ENCODE results near the gene NFE2. TPM values are rescaled to one million over a fixed set of nuclear protein-coding genes. Genes with fewer than 3 reads are reported as not detected.

Gene NFE2
- total RNA-seq, 1 donor from 2014 or later = 4.9 TPM

GRCh38 chr12:54306925-54307741 lies 6.3 kb upstream of the NFE2 start:
- peak; percentile 93 for DNase-seq (ENCODE audit: low spot score)

- DNase-seq (ENCODE audit: low spot score) = peak; percentile 91
Measured at GRCh38 chr12:54304187-54304810, 3.5 kb upstream of the NFE2 start.

DNA sequence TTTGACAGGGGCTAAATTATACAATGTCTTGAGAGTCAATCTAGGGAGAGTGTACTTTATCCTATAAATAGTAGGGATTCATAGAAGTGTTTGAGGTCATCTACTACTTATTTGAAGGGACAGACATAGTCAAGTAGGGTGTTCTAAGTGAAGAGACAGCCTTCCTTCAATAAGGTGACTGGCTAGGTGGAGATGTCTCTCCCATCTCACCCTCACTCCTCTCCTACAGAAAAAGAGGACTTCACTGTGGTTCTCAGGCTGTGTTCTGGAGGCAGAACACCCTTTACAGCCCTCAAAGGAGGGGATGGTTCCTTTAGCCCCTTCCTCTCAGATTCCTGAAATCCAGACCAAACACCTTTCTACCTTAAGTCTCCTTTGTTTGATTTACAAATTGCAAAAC lies 2.8 kb upstream of the NFE2 start:
- DNase-seq (ENCODE audit: low spot score) = no peak

DNA sequence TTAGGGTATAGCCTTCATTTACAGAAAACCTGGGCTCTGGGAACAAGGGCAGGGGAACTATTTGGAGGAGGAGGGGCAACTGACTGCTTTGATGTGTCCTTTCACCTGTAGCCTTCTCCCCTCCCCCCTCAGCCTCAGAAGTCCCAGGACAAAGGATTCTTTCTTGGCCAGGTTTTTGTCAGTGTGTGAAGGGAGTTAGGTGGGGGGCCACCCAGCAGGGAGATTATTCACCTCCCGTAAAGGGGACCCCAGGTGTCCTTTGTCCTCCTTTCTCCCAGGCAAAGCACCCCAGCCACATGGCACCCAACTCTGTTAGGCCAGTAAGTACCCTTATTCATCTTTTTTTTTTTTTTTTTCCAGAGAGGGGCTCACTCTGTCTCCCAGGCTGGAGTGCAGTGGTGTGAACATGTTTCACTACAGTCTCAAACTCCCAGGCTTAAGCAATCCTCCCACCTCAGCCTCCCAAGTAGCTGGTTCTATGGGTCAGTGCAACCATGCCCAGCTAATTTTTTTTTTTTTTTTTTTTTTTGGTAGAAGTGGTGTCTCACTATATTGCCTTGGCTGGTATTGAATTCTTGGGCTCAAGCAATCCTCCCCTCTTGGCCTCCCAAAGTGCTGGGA lies 723 bp upstream of the NFE2 start:
- no peak for DNase-seq (ENCODE audit: low spot score)

DNA sequence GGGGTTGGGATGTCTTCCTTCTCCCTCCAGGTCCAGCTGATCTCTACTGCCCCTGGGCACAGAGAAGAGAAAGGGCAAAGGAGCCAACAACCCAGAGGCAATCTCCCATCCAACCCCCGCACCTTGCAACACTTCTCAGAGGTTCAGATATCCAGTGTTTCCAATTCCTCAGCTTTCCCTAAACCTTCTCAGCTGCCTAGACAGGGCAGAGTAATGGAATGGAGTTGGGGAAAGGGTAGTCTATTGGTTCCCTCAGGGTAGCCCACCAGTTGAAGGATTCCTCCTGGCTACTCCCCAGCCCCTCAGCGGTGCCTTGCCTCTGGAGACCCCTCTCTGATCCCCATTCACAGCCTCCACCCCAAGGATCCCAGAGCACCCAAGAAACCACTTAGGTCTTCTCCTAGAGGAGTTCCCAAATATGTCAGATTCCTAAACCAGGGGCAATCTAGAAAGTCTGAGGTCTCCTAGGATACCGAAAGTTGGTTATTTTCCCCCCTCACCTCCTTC lies 537 bp downstream of the NFE2 start:
- no peak for DNase-seq (ENCODE audit: low spot score)

GRCh38 chr12:54299515-54300224 lies 1.1 kb downstream of the NFE2 start:
- peak; percentile 9 for DNase-seq (ENCODE audit: low spot score)

- peak; percentile 37 for DNase-seq (ENCODE audit: low spot score)
Measured at GRCh38 chr12:54298904-54299303, 1.9 kb downstream of the NFE2 start.

- DNase-seq (ENCODE audit: low spot score) = peak; percentile 0
Measured at GRCh38 chr12:54296393-54297099, 4.3 kb downstream of the NFE2 start.

- peak; percentile 57 for DNase-seq (ENCODE audit: low spot score)
Measured at GRCh38 chr12:54294953-54295566, 5.8 kb downstream of the NFE2 start.

DNA sequence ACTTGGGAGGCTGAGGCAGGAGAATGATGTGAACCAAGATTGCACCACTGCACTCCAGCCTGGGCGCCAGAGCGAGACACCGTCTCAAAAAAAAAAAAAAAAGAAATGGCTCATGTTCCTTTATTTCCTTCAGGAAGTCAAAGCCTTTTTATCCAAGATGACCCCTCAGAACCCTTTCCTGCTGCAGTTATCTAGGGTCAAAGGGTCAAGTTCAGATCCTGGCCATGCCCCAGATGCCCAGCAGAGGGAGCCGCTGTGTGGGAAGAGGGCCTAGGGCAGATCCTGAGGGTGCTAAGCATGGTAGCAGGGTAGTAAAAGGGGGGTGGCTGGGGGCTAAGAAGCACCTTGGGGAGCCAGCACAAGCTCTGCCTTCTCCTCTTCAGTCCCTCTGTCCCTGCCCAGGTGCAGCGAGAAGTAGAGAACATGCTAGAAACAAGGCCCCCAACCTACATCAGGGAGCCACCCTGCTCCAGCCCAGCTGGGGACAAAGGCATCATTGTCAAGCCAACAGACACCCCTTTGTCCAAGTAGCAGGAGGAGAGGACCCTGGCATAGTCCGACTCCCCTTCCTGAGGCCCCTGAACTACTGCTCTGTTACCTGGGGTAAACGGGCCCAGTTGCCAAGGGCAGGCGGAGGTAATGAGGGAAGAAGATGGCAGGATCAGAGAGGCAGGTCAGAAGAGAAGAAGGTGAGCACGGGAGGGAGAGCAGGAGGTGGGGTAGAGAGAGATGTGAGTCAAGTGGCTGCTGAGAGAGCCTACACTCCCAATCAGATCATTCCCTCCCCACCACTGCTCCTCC lies 6.5 kb downstream of the NFE2 start:
- DNase-seq (ENCODE audit: low spot score) = peak; percentile 85

- DNase-seq (ENCODE audit: low spot score) = peak; percentile 64
Measured at GRCh38 chr12:54292931-54293241, 7.9 kb downstream of the NFE2 start.

DNA sequence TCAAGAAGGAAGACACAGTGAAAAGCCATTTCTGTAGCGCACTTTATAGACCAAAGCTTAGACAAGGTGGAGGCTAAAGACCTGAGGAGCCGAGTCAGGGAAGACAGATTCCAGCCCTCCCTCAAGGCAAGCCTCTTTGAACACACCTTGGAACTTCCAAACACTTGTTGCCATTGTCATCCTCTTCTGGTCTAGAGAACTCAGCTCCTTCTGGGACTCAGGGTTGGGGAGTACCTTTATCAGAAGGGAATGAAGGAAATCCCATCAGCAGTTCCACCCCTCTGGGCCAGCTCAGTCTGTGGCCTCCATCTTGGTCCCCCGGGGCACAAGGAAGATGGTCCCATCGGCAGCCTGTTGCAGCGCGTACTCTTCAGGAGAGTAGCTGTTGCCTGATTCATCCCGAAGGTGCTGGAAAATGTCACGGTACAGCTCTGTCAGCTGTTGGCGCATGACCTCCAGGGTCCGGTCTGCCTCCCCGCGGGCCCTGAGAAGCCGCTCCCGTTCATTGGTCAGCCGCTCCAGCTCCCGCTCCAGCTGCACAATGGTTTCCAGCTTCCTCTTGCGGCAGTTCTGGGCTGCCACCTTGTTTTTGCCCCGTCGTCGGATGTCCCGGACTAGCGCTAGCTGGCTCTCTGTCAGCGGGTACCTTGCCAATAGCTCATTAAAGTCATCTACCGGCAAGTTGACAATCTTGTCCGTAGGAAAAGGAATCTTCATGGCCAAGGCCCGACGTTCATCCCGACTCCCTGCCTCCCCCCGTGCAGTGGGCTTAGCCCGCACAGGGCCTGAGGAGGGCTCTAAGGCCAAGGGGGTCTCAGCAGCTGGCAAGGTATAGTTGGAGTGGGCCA lies 8.5 kb downstream of the NFE2 start:
- peak; percentile 78 for DNase-seq (ENCODE audit: low spot score)

- DNase-seq (ENCODE audit: low spot score) = no peak
Measured at GRCh38 chr12:54287261-54288157, 13.3 kb downstream of the NFE2 start.

- no peak for DNase-seq (ENCODE audit: low spot score)
Measured at GRCh38 chr12:54286042-54287030, 14.5 kb downstream of the NFE2 start.

GRCh38 chr12:54285150-54286041 lies 15.4 kb downstream of the NFE2 start:
- no peak for DNase-seq (ENCODE audit: low spot score)
